H1 (cell line): ENCODE data around the gene ADCY3.

Experiments
- BRCA1 ChIP-seq: IDR thresholded peaks from 2 replicates; pipeline ENCODE4 v1.6.1; 2012; ENCODE audit warnings: low read depth, low read length, improper control_type of control experiment
- CTCF ChIP-seq, 3 experiments: IDR thresholded peaks; 1 replicate in 2 of 3; 2 replicates in 1 of 3; pipeline versions ENCODE4 v1.5.1 to v1.6.1; 2011; ENCODE audit warnings: low read length in 3 of 3, mild to moderate bottlenecking in 3 of 3, inconsistent platforms in 2 of 3, low read depth in 1 of 3, moderate library complexity in 1 of 3; ENCODE audit not compliant: insufficient read depth in 1 of 3; ENCODE audit errors: control extremely low read depth in 1 of 3
- EP300 ChIP-seq, 2 experiments: IDR thresholded peaks; 1 replicate in 1 of 2; 2 replicates in 1 of 2; pipeline ENCODE4 v1.6.1; 2011 to 2012; ENCODE audit warnings: low read depth in 2 of 2, low read length in 2 of 2, mild to moderate bottlenecking in 2 of 2, borderline replicate concordance in 1 of 2, inconsistent platforms in 1 of 2, moderate library complexity in 1 of 2
- EZH2 ChIP-seq: fragments of 200-600 bp; sonication (generic); IDR thresholded peaks from 2 replicates; pipeline ENCODE4 v1.7.1; 2012; ENCODE audit warnings: low read depth, mild to moderate bottlenecking, moderate library complexity, low read length, inconsistent platforms; ENCODE audit not compliant: severe bottlenecking
- GTF2F1 ChIP-seq: IDR thresholded peaks from 2 replicates; pipeline ENCODE4 v1.6.1; 2012; ENCODE audit warnings: low read depth, low read length, improper control_type of control experiment, borderline replicate concordance
- HDAC2 ChIP-seq, 2 experiments: fragments of 300-600 bp in 1 of 2; sonication (generic) in 1 of 2; IDR thresholded peaks; 2 replicates each; pipeline ENCODE4 v1.6.1; 2011 to 2012; ENCODE audit warnings: low read depth in 2 of 2, low read length in 2 of 2, mild to moderate bottlenecking in 2 of 2, moderate library complexity in 2 of 2, borderline replicate concordance in 1 of 2, inconsistent platforms in 1 of 2
- POLR2A ChIP-seq, 2 experiments: IDR thresholded peaks; 1 replicate in 1 of 2; 2 replicates in 1 of 2; pipeline ENCODE4 v1.6.1; 2011; ENCODE audit warnings: low read depth in 2 of 2, low read length in 2 of 2, mild to moderate bottlenecking in 2 of 2; ENCODE audit errors: control extremely low read depth in 1 of 2
- RAD21 ChIP-seq, 2 experiments: IDR thresholded peaks in 1 of 2; conservative IDR thresholded peaks in 1 of 2; 2 replicates each; pipeline ENCODE4 v1.6.1; 2011; ENCODE audit warnings: low read depth in 2 of 2, low read length in 2 of 2, improper control_type of control experiment in 1 of 2, inconsistent platforms in 1 of 2, mild to moderate bottlenecking in 1 of 2, moderate library complexity in 1 of 2
- USF2 ChIP-seq: IDR thresholded peaks from 2 replicates; pipeline ENCODE4 v1.6.1; 2011; ENCODE audit warnings: low read length, improper control_type of control experiment
- YY1 ChIP-seq: IDR thresholded peaks from 2 replicates; pipeline ENCODE4 v1.6.1; 2011; ENCODE audit warnings: low read depth, mild to moderate bottlenecking, low read length

- no peak for TF ChIP-seq EP300 (IDR thresholded peaks at IDR 0.05; ENCODE audit: borderline replicate concordance in 1 of 2, low read depth in 2 of 2, low read length in 2 of 2)
- no peak for TF ChIP-seq CTCF (IDR thresholded peaks at IDR 0.05; ENCODE audit: control extremely low read depth in 1 of 3, insufficient read depth in 1 of 3, low read depth in 1 of 3, low read length in 3 of 3)
- TF ChIP-seq RAD21 (IDR thresholded peaks at IDR 0.05 in 1 of 2, conservative IDR thresholded peaks at IDR 0.05 in 1 of 2; ENCODE audit: low read depth in 2 of 2, low read length in 2 of 2), result no peak
- no peak for TF ChIP-seq EZH2
- TF ChIP-seq YY1, result no peak
- no peak for TF ChIP-seq HDAC2 (IDR thresholded peaks at IDR 0.05; ENCODE audit: borderline replicate concordance in 1 of 2, low read depth in 2 of 2, low read length in 2 of 2)
- TF ChIP-seq BRCA1, result no peak
- no peak for TF ChIP-seq GTF2F1
- TF ChIP-seq POLR2A (IDR thresholded peaks at IDR 0.05; ENCODE audit: control extremely low read depth in 1 of 2, low read depth in 2 of 2, low read length in 2 of 2), result no peak
- no peak for TF ChIP-seq USF2
These were observed 93.3 kb downstream of the ADCY3 start for GRCh38 chr2:24826773-24827145.
